Measurements from ENCODE around the gene COL6A2.
A peak's percentile ranks its signal among the peaks of the same experiment; 100 is the strongest.

The COL6A2 gene

DNA sequence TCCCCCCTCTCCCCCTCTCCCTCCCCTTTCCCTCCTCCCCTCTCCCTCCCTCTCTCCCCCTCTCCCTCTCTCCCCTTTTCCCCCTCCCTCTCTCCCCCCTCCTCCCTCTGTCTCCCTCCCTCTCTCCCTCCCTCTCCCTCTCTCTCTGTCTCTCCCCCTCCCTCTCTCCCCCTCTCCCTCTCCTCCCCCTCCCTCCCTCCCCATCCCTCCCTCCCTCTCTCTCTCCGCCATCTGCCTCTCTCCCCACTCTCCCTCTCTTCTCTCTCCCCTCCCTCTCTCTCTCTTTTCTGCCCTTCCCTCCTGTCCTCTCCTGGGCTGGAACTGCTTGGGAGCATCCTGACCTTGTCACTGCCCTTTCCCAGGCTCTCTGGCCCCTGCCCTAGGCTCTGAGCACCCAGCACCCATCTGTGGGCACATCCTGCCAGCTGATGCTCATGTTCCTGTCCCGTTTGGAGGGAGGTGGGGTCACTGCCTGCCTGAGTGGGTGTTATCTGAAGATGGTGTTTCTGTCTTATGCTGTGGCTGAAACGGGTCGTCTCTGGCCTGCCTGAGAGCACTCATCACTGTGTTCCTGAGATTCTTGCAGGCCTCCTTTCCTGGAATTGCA, 46.7 kb downstream of the COL6A2 start:
- no peak for DNase-seq

DNA sequence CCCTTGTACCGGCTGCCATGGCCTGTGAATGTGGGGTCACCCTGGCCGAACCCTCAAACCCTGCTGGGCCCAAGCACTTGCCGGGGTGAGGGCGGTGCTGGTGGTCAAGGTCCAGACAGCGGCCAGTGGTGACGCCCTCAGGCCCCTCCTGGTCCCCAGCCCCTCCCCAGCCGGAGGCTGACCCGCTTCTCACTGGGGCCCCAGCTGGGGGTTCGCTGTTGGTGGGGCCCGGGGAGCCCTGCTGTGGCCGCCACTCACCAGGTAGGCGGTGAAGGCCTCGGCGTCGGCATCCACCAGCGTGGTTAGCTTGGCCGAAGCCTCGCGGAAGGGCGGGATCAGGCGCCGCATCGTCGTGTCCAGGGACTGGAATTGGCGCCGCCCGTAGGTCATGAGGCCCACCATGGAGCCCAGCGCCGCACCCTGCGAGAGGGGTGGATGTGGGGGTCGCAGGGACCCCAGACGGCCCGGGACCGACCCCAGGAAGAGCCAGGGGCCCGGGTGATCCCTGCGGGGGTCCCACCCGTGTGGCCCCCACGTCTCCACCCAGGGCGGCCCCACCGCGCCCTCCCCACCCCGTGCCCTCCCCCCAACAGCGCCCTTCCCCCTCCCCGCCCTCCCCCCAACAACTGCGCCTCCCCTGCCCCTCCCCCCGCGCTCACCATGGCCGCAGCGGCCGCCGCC, 47.4 kb downstream of the COL6A2 start:
- DNase-seq = no peak

- DNase-seq = no peak
Observed at GRCh38 chr21:46145840-46146691, 48.2 kb downstream of the COL6A2 start.

GRCh38 chr21:46146856-46147255, 48.9 kb downstream of the COL6A2 start:
- DNase-seq = no peak

DNA sequence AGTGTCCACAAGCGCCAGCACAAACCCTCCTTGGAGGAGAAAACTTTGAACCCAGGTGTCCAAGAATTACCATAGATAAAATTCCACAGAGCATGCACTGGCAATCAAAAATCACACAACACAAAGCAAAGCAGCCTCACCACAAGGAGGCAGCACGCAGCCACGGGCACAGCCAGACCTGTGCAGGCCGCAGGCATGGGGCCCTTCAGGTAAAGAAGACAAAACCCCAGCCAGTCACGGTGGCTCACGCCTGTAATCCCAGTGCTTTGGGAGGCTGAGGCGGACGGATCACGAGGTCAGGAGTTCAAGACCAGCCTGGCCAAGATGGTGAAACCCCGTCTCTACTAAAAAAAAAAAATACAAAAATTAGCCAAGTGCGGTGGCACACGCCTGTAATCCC, 49.5 kb downstream of the COL6A2 start:
- DNase-seq = peak; percentile 75

DNA sequence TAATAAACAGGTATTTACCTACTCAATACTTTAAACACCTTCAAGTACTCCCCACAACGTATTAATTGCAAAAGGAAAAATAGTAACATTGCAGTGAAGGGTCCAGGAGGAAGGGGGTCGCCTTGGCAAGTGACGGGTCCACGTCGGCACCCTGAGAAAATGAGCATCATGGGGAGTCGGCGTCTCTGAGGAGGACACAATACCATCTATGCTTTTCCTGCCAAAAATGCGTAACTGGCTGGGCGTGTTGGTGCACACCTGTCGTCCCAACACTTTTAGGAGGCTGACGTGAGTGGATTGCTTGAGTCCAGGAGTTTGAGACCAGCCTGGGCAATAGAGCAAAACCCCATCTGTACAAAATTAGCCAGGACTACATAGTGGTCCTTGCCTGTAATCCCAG, 50.2 kb downstream of the COL6A2 start:
- no peak for DNase-seq

- DNase-seq = no peak
Observed at GRCh38 chr21:46149205-46149901, 51.4 kb downstream of the COL6A2 start.

DNA sequence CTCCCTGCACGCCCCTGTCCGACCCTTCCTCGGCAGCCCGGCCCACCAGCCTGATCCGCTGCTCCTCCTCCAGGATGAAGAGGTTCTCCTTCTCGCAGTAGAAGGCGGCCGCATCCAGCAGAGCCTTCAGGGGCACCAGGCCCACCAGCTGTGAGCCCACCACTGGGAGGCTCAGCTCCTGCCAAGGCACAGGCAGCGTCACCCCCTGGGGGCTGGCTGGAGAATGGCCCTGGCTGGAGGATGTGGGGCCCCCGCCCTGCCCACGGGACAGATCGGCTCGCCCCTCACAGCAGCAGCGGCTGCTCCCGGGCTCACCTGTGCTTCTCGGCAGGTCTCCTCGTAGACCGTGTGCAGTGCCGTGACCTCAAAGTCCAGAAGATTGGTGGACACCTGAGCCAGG, 52.2 kb downstream of the COL6A2 start:
- no peak for DNase-seq

GRCh38 chr21:46150491-46151121, 52.7 kb downstream of the COL6A2 start:
- no peak for DNase-seq

DNA sequence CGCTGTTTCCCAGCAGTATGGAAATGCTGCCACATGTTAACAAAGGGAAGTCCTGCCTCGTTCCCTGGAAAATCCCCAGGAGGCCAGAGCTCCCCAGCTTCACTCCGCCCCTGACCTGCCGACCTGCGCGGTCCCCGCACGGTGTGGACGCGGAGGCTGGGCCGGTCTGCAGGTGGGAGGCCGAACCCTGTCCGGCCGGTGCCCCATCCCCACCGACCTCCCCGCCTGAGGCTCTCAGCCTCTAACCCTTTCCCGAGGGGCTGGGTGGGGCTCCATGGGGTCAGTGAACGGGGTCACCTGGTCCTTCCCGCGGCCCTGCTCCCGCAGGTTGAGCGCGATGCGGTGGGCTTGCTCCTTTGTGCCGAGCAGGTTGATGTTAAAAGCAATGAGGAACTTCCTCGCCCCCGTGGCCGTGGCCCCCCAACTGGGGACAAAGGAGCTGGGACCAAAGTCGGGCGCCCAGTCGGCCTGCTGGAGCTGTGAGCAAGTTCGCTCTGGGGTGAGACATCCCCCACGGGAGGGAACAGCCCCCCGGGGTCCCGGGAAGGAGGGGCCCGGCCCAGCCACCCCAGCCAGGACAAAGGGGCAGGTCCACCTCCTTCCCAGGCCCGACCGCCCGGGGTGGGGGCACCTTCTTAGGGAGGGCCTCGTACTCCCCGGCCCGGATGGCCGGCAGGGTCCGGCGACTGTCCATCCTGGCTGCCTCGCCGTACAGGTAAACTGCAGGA, 53.5 kb downstream of the COL6A2 start:
- no peak for DNase-seq

DNA sequence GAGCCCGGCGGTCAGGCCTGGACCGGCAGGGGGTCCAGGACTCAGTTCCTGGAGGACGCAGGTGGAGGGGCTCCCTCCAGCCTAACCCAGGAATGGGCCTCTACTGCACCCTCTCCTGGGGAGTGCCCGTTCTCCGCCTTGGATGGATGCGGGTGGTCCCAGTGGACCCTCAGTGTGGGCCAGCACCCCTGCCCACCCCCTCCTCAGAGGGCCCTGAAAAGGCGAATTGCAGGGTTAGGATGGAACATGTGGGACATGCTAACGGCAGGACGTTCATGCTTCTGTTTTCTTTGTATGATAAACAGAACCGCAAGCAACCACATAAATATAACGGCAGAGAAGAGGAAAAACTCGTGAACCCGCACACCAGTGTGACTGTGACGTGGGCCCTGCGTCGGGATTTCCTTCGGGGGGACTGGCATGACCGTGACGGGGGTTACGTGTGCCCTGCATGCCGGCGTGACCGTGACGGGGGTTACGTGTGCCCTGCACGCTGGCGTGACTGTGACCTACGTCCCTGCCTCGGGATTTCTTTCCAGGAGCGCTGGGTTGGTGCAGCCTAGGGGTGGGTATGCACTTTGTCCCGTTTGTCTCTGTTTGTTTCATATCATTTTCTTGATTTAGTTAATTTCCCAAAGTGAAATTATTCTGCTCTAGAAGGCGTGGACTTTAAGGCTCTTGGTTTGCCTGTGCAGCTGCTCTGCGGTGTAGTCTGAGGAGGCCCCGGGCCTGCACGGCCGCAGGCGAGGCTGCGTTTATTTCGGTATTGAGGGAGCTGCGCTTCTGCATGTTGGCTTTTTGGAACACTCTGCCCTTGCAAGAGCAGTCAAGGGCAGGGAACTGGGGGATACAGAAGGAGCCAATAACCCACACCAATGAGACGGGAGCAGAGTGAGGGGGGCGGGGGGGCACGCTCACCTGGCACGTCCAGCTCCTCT, 54.3 kb downstream of the COL6A2 start:
- no peak for DNase-seq

DNA sequence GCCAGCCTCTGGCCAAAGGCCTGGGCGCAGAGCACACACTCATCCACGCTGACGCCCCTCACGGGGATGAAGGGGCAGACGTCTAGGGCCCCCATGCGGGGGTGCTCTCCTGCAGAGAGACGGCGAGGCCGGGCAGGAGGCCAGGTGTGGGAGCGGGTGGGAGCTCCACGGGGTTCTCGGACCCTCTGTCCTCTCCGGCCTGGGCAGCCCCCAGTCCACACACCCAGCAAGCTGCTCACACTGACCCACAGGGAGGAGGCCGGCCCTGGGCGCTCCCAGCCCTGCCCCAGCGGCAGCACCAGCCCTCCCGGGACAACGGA, 55.0 kb downstream of the COL6A2 start:
- no peak for DNase-seq

- DNase-seq = no peak
Observed at GRCh38 chr21:46153247-46154154, 55.6 kb downstream of the COL6A2 start.

DNA sequence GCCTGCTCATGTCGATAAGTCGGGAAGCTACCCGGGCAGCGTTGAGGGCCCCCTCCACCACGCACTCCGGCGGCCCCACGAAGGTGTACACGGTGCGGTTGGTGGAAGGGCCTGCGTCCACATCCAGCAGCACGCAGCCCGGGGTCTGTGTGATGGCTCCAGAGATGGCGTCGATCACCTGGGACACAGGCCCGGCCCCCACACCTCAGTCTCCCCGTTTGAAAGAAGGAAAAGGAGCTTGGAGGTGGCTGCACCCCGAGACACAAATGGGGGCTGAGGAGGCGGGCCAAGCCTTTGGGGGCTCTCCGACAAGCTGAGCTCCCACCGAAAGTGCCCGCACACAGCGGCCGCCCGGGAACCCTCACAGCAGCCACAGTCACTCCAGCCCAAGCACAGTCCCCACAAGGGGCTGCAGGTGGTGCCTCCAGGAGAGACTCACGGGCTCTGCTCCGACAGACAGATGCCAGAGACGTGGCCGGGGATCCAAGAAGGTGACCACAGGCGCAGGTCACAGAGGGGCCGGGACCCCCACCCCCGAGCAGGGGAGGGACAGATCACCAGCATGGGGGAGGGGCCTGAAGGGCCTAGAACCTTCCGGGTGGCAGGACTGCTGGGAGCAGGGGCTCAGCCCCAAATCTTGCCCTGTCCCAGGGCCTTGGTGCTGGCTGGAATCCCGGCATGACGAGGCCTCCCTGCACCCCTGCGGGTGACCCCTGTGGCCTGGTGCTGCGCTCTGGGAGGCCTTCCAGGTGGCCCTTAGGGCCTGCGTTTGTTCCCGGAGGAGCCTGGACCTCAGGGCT, 56.4 kb downstream of the COL6A2 start:
- no peak for DNase-seq

DNA sequence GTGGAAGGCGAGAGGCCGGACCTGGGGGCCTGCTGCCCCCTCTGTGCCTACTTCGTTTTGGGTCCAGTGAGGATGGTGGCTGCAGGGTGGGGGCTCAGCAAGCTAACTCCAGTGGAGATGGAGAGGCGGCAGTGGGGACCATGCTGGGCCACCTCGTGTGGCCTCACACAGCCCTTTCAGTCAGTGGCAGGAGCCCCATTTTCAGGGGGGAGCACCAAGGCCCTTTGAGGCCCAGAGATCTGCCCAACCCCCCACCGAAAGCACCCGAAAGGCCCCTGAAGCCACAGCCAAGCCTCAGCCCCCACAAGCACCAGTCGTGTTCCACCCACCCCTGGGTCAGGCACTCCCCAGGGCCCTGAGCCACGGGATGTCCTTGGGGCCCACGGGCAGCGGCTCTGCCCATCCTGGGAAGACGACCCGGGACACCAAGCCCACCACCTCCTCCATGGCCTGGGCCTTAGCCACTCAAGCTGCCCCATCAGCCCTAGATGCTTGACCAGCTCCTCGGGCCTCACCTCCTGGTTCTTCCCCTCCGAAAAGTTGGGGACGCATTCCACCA, 57.1 kb downstream of the COL6A2 start:
- DNase-seq = no peak

DNA sequence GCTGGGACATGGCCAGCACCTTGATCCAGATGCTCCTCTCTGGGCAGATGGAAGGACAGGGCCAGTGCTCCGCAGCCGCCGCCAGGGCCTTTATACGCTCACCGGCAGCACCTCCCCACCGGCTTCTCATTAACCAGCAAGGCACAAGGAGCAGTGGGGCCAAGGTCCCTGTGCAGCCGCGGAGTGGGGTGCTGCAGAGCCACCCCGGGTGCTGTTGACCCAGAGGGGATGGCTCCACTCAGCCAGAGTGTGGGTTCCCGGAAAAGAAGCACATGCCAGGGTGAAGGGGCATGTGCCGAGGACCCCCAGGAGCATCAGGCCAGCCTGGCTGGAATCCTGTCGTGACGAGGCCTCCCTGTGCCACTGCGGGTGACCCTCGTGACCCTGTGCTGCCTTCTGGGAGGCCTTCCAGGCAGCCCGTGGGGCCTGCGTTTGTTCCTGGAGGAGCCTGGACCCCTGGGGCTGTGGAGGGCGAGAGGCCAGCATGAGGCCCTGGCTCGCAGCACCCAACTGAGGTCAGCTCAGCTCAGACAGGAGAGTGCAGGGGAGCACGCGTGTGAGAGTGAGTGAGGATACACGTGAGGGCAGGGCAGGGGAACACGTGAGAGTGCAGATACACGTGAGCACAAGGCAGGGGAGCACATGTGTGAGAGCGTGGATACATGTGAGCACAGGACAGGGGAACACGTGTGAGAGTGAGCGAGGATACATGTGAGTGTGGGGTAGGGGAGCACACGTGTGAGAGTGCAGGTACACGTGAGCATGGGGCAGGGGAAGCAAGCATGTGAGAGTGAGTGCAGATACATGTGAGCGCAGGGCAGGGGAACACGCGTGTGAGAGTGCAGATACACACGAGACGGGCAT, 57.8 kb downstream of the COL6A2 start, which contains the start of gene FTCD:
Gene FTCD, minus strand, starts transcription at position 66 of the 864 bp plus-strand sequence. Its CDS starts 56 bp downstream, at position 10.
- DNase-seq = no peak

DNA sequence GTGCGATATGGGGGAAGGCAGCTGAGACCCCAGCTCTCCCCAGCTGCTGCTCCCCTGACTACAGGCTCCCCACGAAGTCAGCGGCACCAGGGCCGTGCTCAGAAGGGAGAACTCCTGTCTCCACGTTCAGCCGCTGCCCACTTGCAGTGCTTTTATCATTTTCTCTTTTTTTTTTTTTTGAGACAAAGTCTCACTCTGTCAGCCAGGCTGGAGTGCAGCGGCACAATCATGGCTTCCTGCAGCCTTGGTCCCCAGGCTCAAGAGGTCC, 58.4 kb downstream of the COL6A2 start:
- no peak for DNase-seq

DNA sequence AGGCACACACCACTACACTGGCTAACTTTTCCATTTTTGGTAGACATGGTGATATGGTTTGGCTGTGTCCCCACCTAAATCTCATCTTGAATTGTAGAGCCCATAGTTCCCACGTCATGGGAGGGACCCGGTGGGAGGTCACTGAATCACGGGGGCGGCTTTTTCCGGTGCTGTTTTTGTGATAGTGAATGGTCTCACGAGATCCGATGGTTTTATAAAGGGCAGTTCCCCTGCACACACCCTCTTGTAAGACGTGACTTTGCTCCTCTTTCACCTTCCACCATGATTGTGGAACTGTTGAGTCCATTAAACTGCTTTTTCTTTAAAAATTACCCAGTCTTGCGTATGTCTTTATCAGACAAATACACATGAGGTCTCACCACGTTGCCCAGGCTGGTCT, 58.8 kb downstream of the COL6A2 start:
- DNase-seq = no peak

Data from NCI-H2107 (cell line).